HepG2 (cell line): ENCODE data around the gene CREB3. TPM values are rescaled to one million over a fixed set of nuclear protein-coding genes. Genes with fewer than 3 reads are reported as not detected.
A peak's percentile ranks its signal among the peaks of the same experiment; 100 is the strongest.

ENCODE experiments used
- EP300 ChIP-seq, 3 experiments: sonication (generic) in 1 of 3; formaldehyde crosslinking in 1 of 3; IDR thresholded peaks; 2 replicates each; pipeline versions ENCODE4 v1.5.1 to v1.6.1; 2011 to 2020; ENCODE audit warnings: low read depth in 2 of 3, low read length in 2 of 3, borderline replicate concordance in 1 of 3, improper control_type of control experiment in 1 of 3, mild to moderate bottlenecking in 1 of 3, missing genetic modification reagents in 1 of 3, moderate library complexity in 1 of 3
- KAT2B ChIP-seq: fragments of 150-350 bp; IDR thresholded peaks from 2 replicates; pipeline ENCODE4 v1.6.1; 2014; ENCODE audit warnings: low read depth, low read length, borderline replicate concordance
- MAFF ChIP-seq: IDR thresholded peaks from 2 replicates; pipeline ENCODE4 v1.6.1; 2011; ENCODE audit warnings: low read depth, low read length, improper control_type of control experiment
- NFATC3 ChIP-seq: sonication (generic); formaldehyde crosslinking; IDR thresholded peaks from 2 replicates; pipeline ENCODE4 v1.5.1; 2020; ENCODE audit warnings: mild to moderate bottlenecking, missing genetic modification reagents
- RARA ChIP-seq: IDR thresholded peaks from 2 replicates; pipeline ENCODE4 v1.6.1; 2016; ENCODE audit warnings: missing genetic modification reagents, missing compliant biosample characterization
- RFXAP ChIP-seq: sonication (generic); formaldehyde crosslinking; IDR thresholded peaks from 2 replicates; pipeline ENCODE4 v1.4.0; 2020; ENCODE audit warnings: missing genetic modification reagents, borderline replicate concordance
- TEAD2 ChIP-seq: sonication (generic); formaldehyde crosslinking; IDR thresholded peaks from 2 replicates; pipeline ENCODE4 v1.9.0; 2021; ENCODE audit warnings: missing genetic modification reagents
- ZEB1 ChIP-seq: IDR thresholded peaks from 2 replicates; pipeline ENCODE4 v1.6.1; 2012; ENCODE audit warnings: mild to moderate bottlenecking, low read depth, inconsistent platforms; ENCODE audit not compliant: insufficient replicate concordance
- ZNF143 ChIP-seq: sonication (generic); formaldehyde crosslinking; IDR thresholded peaks from 2 replicates; pipeline ENCODE4 v1.4.0; 2020; ENCODE audit warnings: missing genetic modification reagents
- ZNF234 ChIP-seq: sonication (generic); formaldehyde crosslinking; conservative IDR thresholded peaks from 2 replicates; pipeline ENCODE4 v1.5.1; 2020; ENCODE audit warnings: mild to moderate bottlenecking, missing genetic modification reagents
- ZNF552 ChIP-seq: sonication (generic); formaldehyde crosslinking; IDR thresholded peaks from 2 replicates; pipeline ENCODE4 v1.9.0; 2022; ENCODE audit warnings: missing genetic modification reagents, mild to moderate bottlenecking, borderline replicate concordance
- ZNF564 ChIP-seq: sonication (generic); formaldehyde crosslinking; IDR thresholded peaks from 2 replicates; pipeline ENCODE4 v1.8.1; 2023; ENCODE audit warnings: mild to moderate bottlenecking, missing genetic modification reagents
- polyA plus RNA-seq, 8 experiments: library from polyadenylated mRNA; depleted of rRNA in 3 of 8; stranded (reverse) in 7 of 8; unstranded in 1 of 8; fragments of >200 nt; fragmentation: Illumina TruSeq in 4 of 8; extraction: Trizol in 4 of 8; gene quantifications; 2 replicates each; pipeline versions ENCODE4 v1.2.1 to v1.2.3, GENCODE V29; 2011 to 2016; ENCODE audit warnings: low read depth in 4 of 8, missing spikeins in 1 of 8, mixed read lengths in 1 of 8; ENCODE audit not compliant: insufficient read depth in 1 of 8
- total RNA-seq, 5 experiments: library from RNA; depleted of rRNA; stranded (reverse); fragments of >200 nt; fragmentation: Illumina TruSeq; extraction: Trizol; gene quantifications; 2 replicates each; pipeline ENCODE4 v1.2.3, GENCODE V29; 2016; ENCODE audit warnings: low read depth in 1 of 5
- TF ChIP-seq, protein P1 (sequence below): sonication (generic); formaldehyde crosslinking; IDR thresholded peaks from 2 replicates; pipeline ENCODE4 v1.4.0; 2020; ENCODE audit warnings: missing genetic modification reagents, borderline replicate concordance
- TF ChIP-seq, protein P2 (sequence below): sonication (generic); formaldehyde crosslinking; IDR thresholded peaks from 2 replicates; pipeline ENCODE4 v1.8.1; 2023; ENCODE audit warnings: mild to moderate bottlenecking, moderate library complexity, missing genetic modification reagents
- TF ChIP-seq, protein P3 (sequence below): sonication (generic); formaldehyde crosslinking; IDR thresholded peaks from 2 replicates; pipeline ENCODE4 v1.5.0; 2020; ENCODE audit warnings: mild to moderate bottlenecking, missing genetic modification reagents
- TF ChIP-seq, protein P4 (sequence below): sonication (generic); formaldehyde crosslinking; IDR thresholded peaks from 2 replicates; pipeline ENCODE4 v1.8.0; 2022; ENCODE audit warnings: missing genetic modification reagents, mild to moderate bottlenecking, moderate library complexity, borderline replicate concordance
- TF ChIP-seq, protein P5 (sequence below): sonication (generic); formaldehyde crosslinking; IDR thresholded peaks from 2 replicates; pipeline ENCODE4 v1.8.1; 2023; ENCODE audit warnings: mild to moderate bottlenecking, missing genetic modification reagents, borderline replicate concordance
- TF ChIP-seq, protein P6 (sequence below): IDR thresholded peaks from 2 replicates; pipeline ENCODE4 v1.6.1; 2016; ENCODE audit warnings: missing biosample characterization, missing genetic modification reagents, low read depth

The CREB3 gene
- total and polyA plus RNA-seq, 2 of the 13 experiments (the other 11 are each of a cell fraction or from before 2014, with no cell fraction given): 11.1 to 34.2 TPM

DNA sequence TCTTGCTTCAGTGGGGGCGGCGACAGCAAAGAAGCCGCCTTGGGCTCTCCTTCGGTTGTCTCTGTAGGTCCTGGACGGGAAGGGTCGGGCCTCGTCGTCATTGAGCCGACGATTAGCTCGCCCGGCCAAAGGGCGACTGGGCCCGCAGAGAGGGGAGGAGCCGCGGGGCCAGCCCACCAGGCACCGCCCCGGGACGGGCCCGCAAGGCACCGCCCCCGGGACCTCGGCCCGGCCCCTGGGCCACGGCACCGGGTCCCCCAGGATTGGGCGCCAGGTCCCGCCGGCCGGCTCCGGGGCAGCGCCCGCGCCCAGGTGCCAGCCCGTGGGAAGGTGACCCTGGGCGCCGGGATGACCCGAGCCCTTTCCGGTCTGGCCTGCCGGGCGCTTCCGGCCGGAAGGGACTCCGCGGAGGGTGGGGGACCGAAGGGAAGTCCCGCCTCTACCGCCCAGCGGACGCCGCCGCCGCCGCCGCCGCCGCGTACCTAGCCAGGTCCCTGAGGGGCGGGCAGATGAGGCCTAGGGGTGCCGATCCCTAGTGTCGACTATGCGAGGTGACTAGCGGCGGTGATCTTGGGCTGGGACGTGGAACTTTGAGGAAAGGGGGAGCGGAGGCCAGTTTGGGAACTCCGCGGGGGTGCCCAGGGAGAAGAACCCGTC is 16.5 kb downstream of the CREB3 start, which contains the start of the genes GBA2 and RGP1 (continued):
- TF ChIP-seq, protein P1, sequence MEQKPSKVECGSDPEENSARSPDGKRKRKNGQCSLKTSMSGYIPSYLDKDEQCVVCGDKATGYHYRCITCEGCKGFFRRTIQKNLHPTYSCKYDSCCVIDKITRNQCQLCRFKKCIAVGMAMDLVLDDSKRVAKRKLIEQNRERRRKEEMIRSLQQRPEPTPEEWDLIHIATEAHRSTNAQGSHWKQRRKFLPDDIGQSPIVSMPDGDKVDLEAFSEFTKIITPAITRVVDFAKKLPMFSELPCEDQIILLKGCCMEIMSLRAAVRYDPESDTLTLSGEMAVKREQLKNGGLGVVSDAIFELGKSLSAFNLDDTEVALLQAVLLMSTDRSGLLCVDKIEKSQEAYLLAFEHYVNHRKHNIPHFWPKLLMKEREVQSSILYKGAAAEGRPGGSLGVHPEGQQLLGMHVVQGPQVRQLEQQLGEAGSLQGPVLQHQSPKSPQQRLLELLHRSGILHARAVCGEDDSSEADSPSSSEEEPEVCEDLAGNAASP (CRISPR knock-in tag): no peak
- TF ChIP-seq, protein P2, sequence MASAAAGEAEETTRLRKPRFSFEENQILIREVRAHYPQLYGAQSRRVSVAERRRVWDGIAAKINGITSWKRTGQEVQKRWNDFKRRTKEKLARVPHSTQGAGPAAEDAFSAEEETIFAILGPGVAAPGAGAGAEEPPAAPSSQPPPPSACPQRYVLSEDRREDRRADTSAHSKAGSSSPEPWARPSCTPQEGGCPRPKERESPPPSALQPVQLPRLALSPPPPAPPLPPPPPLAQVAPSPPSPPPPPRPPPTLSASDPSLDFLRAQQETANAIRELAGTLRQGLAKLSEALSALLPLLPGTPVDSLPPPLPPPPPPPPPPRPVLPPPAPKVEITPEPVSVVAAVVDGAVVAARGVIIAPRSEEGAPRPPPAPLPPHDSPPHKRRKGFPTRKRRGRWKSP (CRISPR knock-in tag): no peak; the same call in 1 of the 2 replicates
- TF ChIP-seq, protein P3, sequence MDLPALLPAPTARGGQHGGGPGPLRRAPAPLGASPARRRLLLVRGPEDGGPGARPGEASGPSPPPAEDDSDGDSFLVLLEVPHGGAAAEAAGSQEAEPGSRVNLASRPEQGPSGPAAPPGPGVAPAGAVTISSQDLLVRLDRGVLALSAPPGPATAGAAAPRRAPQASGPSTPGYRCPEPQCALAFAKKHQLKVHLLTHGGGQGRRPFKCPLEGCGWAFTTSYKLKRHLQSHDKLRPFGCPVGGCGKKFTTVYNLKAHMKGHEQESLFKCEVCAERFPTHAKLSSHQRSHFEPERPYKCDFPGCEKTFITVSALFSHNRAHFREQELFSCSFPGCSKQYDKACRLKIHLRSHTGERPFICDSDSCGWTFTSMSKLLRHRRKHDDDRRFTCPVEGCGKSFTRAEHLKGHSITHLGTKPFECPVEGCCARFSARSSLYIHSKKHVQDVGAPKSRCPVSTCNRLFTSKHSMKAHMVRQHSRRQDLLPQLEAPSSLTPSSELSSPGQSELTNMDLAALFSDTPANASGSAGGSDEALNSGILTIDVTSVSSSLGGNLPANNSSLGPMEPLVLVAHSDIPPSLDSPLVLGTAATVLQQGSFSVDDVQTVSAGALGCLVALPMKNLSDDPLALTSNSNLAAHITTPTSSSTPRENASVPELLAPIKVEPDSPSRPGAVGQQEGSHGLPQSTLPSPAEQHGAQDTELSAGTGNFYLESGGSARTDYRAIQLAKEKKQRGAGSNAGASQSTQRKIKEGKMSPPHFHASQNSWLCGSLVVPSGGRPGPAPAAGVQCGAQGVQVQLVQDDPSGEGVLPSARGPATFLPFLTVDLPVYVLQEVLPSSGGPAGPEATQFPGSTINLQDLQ (CRISPR knock-in tag): no peak
- TF ChIP-seq, protein P4, sequence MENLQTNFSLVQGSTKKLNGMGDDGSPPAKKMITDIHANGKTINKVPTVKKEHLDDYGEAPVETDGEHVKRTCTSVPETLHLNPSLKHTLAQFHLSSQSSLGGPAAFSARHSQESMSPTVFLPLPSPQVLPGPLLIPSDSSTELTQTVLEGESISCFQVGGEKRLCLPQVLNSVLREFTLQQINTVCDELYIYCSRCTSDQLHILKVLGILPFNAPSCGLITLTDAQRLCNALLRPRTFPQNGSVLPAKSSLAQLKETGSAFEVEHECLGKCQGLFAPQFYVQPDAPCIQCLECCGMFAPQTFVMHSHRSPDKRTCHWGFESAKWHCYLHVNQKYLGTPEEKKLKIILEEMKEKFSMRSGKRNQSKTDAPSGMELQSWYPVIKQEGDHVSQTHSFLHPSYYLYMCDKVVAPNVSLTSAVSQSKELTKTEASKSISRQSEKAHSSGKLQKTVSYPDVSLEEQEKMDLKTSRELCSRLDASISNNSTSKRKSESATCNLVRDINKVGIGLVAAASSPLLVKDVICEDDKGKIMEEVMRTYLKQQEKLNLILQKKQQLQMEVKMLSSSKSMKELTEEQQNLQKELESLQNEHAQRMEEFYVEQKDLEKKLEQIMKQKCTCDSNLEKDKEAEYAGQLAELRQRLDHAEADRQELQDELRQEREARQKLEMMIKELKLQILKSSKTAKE (CRISPR knock-in tag): no peak
- TF ChIP-seq ZNF552 (CRISPR knock-in tag): no peak
- no peak for TF ChIP-seq TEAD2
- TF ChIP-seq, protein P5, sequence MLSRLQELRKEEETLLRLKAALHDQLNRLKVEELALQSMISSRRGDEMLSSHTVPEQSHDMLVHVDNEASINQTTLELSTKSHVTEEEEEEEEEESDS: no peak
- TF ChIP-seq MAFF: no peak
- TF ChIP-seq ZNF143 (CRISPR knock-in tag): peak; percentile 47; the same call in 1 of the 2 replicates
- no peak for TF ChIP-seq RARA (CRISPR knock-in tag)
- no peak for TF ChIP-seq NFATC3 (CRISPR knock-in tag)
- no peak for TF ChIP-seq KAT2B
- TF ChIP-seq ZNF234 (CRISPR knock-in tag): no peak; the same call in 1 of the 2 replicates
- TF ChIP-seq, protein P6, sequence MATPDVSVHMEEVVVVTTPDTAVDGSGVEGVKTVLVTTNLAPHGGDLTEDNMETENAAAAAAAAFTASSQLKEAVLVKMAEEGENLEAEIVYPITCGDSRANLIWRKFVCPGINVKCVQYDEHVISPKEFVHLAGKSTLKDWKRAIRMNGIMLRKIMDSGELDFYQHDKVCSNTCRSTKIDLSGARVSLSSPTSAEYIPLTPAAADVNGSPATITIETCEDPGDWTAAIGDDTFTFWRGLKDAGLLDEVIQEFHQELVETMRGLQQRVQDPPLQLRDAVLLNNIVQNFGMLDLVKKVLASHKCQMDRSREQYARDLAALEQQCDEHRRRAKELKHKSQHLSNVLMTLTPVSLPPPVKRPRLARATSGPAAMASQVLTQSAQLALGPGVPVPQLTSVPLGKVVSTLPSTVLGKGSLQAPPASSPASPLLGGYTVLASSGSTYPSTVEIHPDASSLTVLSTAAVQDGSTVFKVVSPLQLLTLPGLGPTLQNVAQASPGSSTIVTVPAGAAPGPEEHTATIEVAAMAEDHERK: no peak
- TF ChIP-seq ZEB1: no peak
- TF ChIP-seq RFXAP: no peak; the same call in 1 of the 2 replicates
- TF ChIP-seq ZNF564 (CRISPR knock-in tag): no peak; the same call in 1 of the 2 replicates
- 0 out of 4 replicates have a peak, but pooled peaks of 1 of the 2 experiments have one; percentile 15 for TF ChIP-seq EP300 (IDR thresholded peaks at IDR 0.05; ENCODE audit: low read depth in 2 of 2, low read length in 2 of 2)
- TF ChIP-seq EP300 (CRISPR knock-in tag; IDR thresholded peaks at IDR 0.05; ENCODE audit: borderline replicate concordance): no peak
